ENCODE measurements around the gene COL26A1.

COL26A1 gene

GRCh38 chr7:101379302-101379701 is 16.6 kb downstream of the COL26A1 start:
- Histone ChIP-seq H3K18ac (ENCODE audit: low read length) (no peak overlapping the region), H2BK120ac (ENCODE audit: low read depth, low read length) (no peak overlapping the region), H3K4ac (ENCODE audit: low read depth, low read length) (no peak overlapping the region), H2BK15ac (replicated peaks; ENCODE audit: low read depth) (no peak overlapping the region), H3K27me3 (ENCODE audit: insufficient read depth, low read length, poor library complexity) (no peaks in the 10 kb centered on the region), H4K5ac (ENCODE audit: low read length) (no peak overlapping the region), H3K4me3 (ENCODE audit: low read length) (no peak overlapping the region), H3K4me2 (ENCODE audit: low read length) (no peak overlapping the region), H3K4me1 (ENCODE audit: control insufficient read depth, low read depth, low read length) (peaks cover 2% of the 10 kb centered on the region), H3K9ac (ENCODE audit: low read length) (no peak overlapping the region), H3K79me1 (ENCODE audit: low read length) (peaks cover 5% of the 10 kb centered on the region), H3K56ac (ENCODE audit: low read length) (peak overlapping the region; percentile 28), H4K8ac (ENCODE audit: low read depth, low read length) (no peak overlapping the region), H2BK5ac (ENCODE audit: low read length) (peak overlapping the region; percentile 1), H3K23ac (ENCODE audit: low read length) (peak overlapping the region; percentile 18), H3K79me2 (ENCODE audit: control insufficient read depth, insufficient read depth, low read length) (peaks cover 4% of the 10 kb centered on the region), H2AK5ac (ENCODE audit: low read length) (no peak overlapping the region), H3K27ac (ENCODE audit: low read depth, low read length) (peak overlapping the region; percentile 66), H3K36me3 (ENCODE audit: control insufficient read depth, insufficient read depth, low read length) (no peaks in the 10 kb centered on the region)
- WGBS (ENCODE audit: extremely low coverage, insufficient coverage, low lambda C conversion rate), result no CpG with 5 or more reads among the region's 4 CpGs
- no peak for DNase-seq

- H3K18ac ChIP-seq (ENCODE audit: low read length), result no peak overlapping the region
- no peak overlapping the region for H3K56ac ChIP-seq (ENCODE audit: low read length)
- no peaks in the 10 kb centered on the region for H3K27me3 ChIP-seq (ENCODE audit: insufficient read depth, low read length, poor library complexity)
- no peak overlapping the region for H2AK5ac ChIP-seq (ENCODE audit: low read length)
- peaks cover 2% of the 10 kb centered on the region for H3K79me2 ChIP-seq (ENCODE audit: control insufficient read depth, insufficient read depth, low read length)
- H3K79me1 ChIP-seq (ENCODE audit: low read length), result no peaks in the 10 kb centered on the region
- no peak overlapping the region for H3K4ac ChIP-seq (ENCODE audit: low read depth, low read length)
- H4K5ac ChIP-seq (ENCODE audit: low read length), result no peak overlapping the region
- no peak overlapping the region for H2BK15ac ChIP-seq (replicated peaks; ENCODE audit: low read depth)
- no peak overlapping the region for H3K27ac ChIP-seq (ENCODE audit: low read depth, low read length)
- H3K36me3 ChIP-seq (ENCODE audit: control insufficient read depth, insufficient read depth, low read length), result no peaks in the 10 kb centered on the region
- no peak overlapping the region for H2BK5ac ChIP-seq (ENCODE audit: low read length)
- H3K9ac ChIP-seq (ENCODE audit: low read length), result no peak overlapping the region
- H4K8ac ChIP-seq (ENCODE audit: low read depth, low read length), result no peak overlapping the region
- H3K23ac ChIP-seq (ENCODE audit: low read length), result no peak overlapping the region
- H2BK120ac ChIP-seq (ENCODE audit: low read depth, low read length), result no peak overlapping the region
- H3K4me1 ChIP-seq (ENCODE audit: control insufficient read depth, low read depth, low read length), result peaks cover 3% of the 10 kb centered on the region
- H3K4me2 ChIP-seq (ENCODE audit: low read length), result no peak overlapping the region
- H3K4me3 ChIP-seq (ENCODE audit: low read length), result no peak overlapping the region
- WGBS (ENCODE audit: extremely low coverage, insufficient coverage, low lambda C conversion rate), result no CpG with 5 or more reads among the region's 5 CpGs
- DNase-seq, result no peak
Measured at GRCh38 chr7:101381549-101382111, 19.0 kb downstream of the COL26A1 start.

DNA sequence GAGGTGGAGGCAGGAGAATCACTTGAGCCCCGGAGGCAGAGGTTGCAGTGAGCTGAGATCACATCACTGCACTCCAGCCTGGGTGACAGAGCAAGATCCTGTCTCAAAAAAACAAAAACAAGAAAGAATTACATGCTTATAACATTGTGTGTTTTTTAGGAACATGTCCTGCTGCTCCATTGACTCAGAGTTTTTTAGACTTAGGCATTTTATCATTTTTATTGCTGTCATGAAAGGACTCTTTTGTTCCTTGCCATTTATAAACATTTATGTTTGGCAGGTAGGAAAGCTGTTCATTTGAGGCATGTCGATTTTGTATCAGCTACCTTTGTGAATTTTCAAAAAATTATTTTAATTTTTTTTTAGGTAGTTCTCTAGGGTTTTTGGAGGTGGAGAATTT is 20.3 kb downstream of the COL26A1 start:
- no peak overlapping the region for H3K23ac ChIP-seq (ENCODE audit: low read length)
- peaks cover 2% of the 10 kb centered on the region for H3K79me2 ChIP-seq (ENCODE audit: control insufficient read depth, insufficient read depth, low read length)
- H2BK15ac ChIP-seq (replicated peaks; ENCODE audit: low read depth), result no peak overlapping the region

DNA sequence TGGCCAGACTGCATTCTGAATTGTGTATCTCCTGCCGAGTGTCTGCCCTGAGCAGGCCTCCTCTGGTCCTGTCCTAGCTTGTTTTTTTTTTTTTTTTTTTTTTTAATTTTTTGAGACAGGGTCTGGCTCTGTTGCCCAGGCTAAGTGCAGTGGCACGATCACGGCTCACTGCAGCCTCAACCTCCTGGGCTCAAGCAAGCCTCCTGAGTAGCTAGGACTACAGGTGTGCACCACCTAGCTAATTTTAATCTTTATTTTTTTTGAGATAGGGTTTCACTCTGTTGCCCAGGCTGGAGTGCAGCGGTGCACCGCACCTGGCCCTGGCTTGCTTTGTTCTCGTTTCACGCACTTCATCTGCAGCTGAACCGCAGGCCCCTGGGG is 23.5 kb downstream of the COL26A1 start:
- WGBS (ENCODE audit: extremely low coverage, insufficient coverage, low lambda C conversion rate), result no CpG with 5 or more reads among the region's 8 CpGs
- H3K79me1 ChIP-seq (ENCODE audit: low read length), result no peaks in the 10 kb centered on the region

More for the DNA sequence above, 20.3 kb downstream of the COL26A1 start:
- no peak overlapping the region for H3K9ac ChIP-seq (ENCODE audit: low read length)
- WGBS (ENCODE audit: extremely low coverage, insufficient coverage, low lambda C conversion rate), result no CpG with 5 or more reads among the region's 2 CpGs
- H3K4ac ChIP-seq (ENCODE audit: low read depth, low read length), result no peak overlapping the region
- no peaks in the 10 kb centered on the region for H3K36me3 ChIP-seq (ENCODE audit: control insufficient read depth, insufficient read depth, low read length)
- no peak overlapping the region for H4K8ac ChIP-seq (ENCODE audit: low read depth, low read length)
- H2BK120ac ChIP-seq (ENCODE audit: low read depth, low read length), result no peak overlapping the region
- H3K18ac ChIP-seq (ENCODE audit: low read length), result no peak overlapping the region
- H2BK5ac ChIP-seq (ENCODE audit: low read length), result no peak overlapping the region
- no peak overlapping the region for H3K56ac ChIP-seq (ENCODE audit: low read length)
- peaks cover 4% of the 10 kb centered on the region for H3K4me1 ChIP-seq (ENCODE audit: control insufficient read depth, low read depth, low read length)
- no peak overlapping the region for H3K27ac ChIP-seq (ENCODE audit: low read depth, low read length)
- H4K5ac ChIP-seq (ENCODE audit: low read length), result no peak overlapping the region
- no peak overlapping the region for H3K4me2 ChIP-seq (ENCODE audit: low read length)
- H2AK5ac ChIP-seq (ENCODE audit: low read length), result no peak overlapping the region
- H3K27me3 ChIP-seq (ENCODE audit: insufficient read depth, low read length, poor library complexity), result no peaks in the 10 kb centered on the region
- no peak overlapping the region for H3K4me3 ChIP-seq (ENCODE audit: low read length)
- H3K79me1 ChIP-seq (ENCODE audit: low read length), result no peaks in the 10 kb centered on the region
- no peak for DNase-seq

GRCh38 chr7:101386558-101387231 is 24.0 kb downstream of the COL26A1 start:
- Histone ChIP-seq H3K79me2 (ENCODE audit: control insufficient read depth, insufficient read depth, low read length) (no peaks in the 10 kb centered on the region), H3K4me3 (ENCODE audit: low read length) (no peak overlapping the region), H3K36me3 (ENCODE audit: control insufficient read depth, insufficient read depth, low read length) (no peaks in the 10 kb centered on the region), H2AK5ac (ENCODE audit: low read length) (no peak overlapping the region), H3K27ac (ENCODE audit: low read depth, low read length) (no peak overlapping the region), H3K9ac (ENCODE audit: low read length) (no peak overlapping the region), H4K5ac (ENCODE audit: low read length) (no peak overlapping the region), H3K4me2 (ENCODE audit: low read length) (no peak overlapping the region), H3K56ac (ENCODE audit: low read length) (peak overlapping the region; percentile 18), H2BK120ac (ENCODE audit: low read depth, low read length) (no peak overlapping the region), H3K23ac (ENCODE audit: low read length) (no peak overlapping the region), H2BK15ac (replicated peaks; ENCODE audit: low read depth) (no peak overlapping the region), H2BK5ac (ENCODE audit: low read length) (no peak overlapping the region), H3K27me3 (ENCODE audit: insufficient read depth, low read length, poor library complexity) (no peaks in the 10 kb centered on the region), H3K18ac (ENCODE audit: low read length) (no peak overlapping the region), H3K4ac (ENCODE audit: low read depth, low read length) (no peak overlapping the region), H4K8ac (ENCODE audit: low read depth, low read length) (no peak overlapping the region), H3K4me1 (ENCODE audit: control insufficient read depth, low read depth, low read length) (peaks cover 3% of the 10 kb centered on the region), H3K79me1 (ENCODE audit: low read length) (no peaks in the 10 kb centered on the region)
- DNase-seq, result no peak
- WGBS (ENCODE audit: extremely low coverage, insufficient coverage, low lambda C conversion rate), result no CpG with 5 or more reads among the region's 21 CpGs

More for the DNA sequence above, 23.5 kb downstream of the COL26A1 start:
- Histone ChIP-seq H4K8ac (ENCODE audit: low read depth, low read length) (no peak overlapping the region), H3K23ac (ENCODE audit: low read length) (no peak overlapping the region), H2BK120ac (ENCODE audit: low read depth, low read length) (no peak overlapping the region), H3K79me2 (ENCODE audit: control insufficient read depth, insufficient read depth, low read length) (no peaks in the 10 kb centered on the region), H3K4me1 (ENCODE audit: control insufficient read depth, low read depth, low read length) (peaks cover 3% of the 10 kb centered on the region), H3K18ac (ENCODE audit: low read length) (no peak overlapping the region), H3K56ac (ENCODE audit: low read length) (no peak overlapping the region), H3K9ac (ENCODE audit: low read length) (no peak overlapping the region), H2AK5ac (ENCODE audit: low read length) (no peak overlapping the region), H3K4me2 (ENCODE audit: low read length) (no peak overlapping the region), H3K27me3 (ENCODE audit: insufficient read depth, low read length, poor library complexity) (no peaks in the 10 kb centered on the region), H3K4me3 (ENCODE audit: low read length) (no peak overlapping the region), H3K36me3 (ENCODE audit: control insufficient read depth, insufficient read depth, low read length) (no peaks in the 10 kb centered on the region), H3K4ac (ENCODE audit: low read depth, low read length) (no peak overlapping the region), H2BK5ac (ENCODE audit: low read length) (no peak overlapping the region), H3K27ac (ENCODE audit: low read depth, low read length) (no peak overlapping the region), H4K5ac (ENCODE audit: low read length) (no peak overlapping the region), H2BK15ac (replicated peaks; ENCODE audit: low read depth) (no peak overlapping the region)
- DNase-seq, result no peak

All from mesendoderm (in vitro differentiated cells).